PC-3 (cell line): Measurements from ENCODE around the gene PLEKHB1.

Experiments
- CTCF ChIP-seq: fragments of 300-600 bp; sonication (generic); conservative IDR thresholded peaks from 2 replicates; pipeline ENCODE4 v1.5.1; 2017; ENCODE audit warnings: antibody characterized with exemption, low read depth, mild to moderate bottlenecking, low read length
- EZH2 ChIP-seq: fragments of 300-600 bp; sonication (generic); IDR thresholded peaks from one replicate; pipeline ENCODE4 v1.6.1; 2017; ENCODE audit warnings: antibody characterized with exemption, mild to moderate bottlenecking, low read length; ENCODE audit not compliant: unreplicated experiment
- EZH2phosphoT487 ChIP-seq: fragments of 300-600 bp; sonication (generic); IDR thresholded peaks from 2 replicates; pipeline ENCODE4 v1.6.1; 2018; ENCODE audit warnings: mild to moderate bottlenecking, antibody characterized with exemption, low read length, borderline replicate concordance

GRCh38 chr11:73651661-73652045 lies 5.3 kb downstream of the PLEKHB1 start:
- TF ChIP-seq CTCF (no peak), EZH2 (no peak), EZH2phosphoT487 (no peak)
